ENCODE measurements around the gene KRT76.

The KRT76 gene

GRCh38 chr12:52776913-52777395, at the start of gene KRT76:
Gene KRT76 (minus strand): TSS chr12:52777345. CDS start chr12:52777291, 54 bp downstream.
- no peak within 1 kb of the TSS for H3K27ac ChIP-seq
- no peaks in the 10 kb centered on the region for H3K4me1 ChIP-seq (ENCODE audit: low read depth, poor library complexity, severe bottlenecking)
- TF ChIP-seq CTCF (conservative IDR thresholded peaks at IDR 0.05; ENCODE audit: low read depth, low read length) = no peak
- no peak within 1 kb of the TSS for H2AFZ ChIP-seq (ENCODE audit: low read depth)
- H3K27me3 ChIP-seq (ENCODE audit: insufficient read depth, low read depth) = peaks cover 9% of the 10 kb centered on the region; the same call in 1 of the 2 replicates
- H3K9ac ChIP-seq = no peak within 1 kb of the TSS
- no peaks in the 10 kb centered on the region for H4K20me1 ChIP-seq (ENCODE audit: insufficient read depth)
- H3K79me2 ChIP-seq (ENCODE audit: insufficient read depth, low read depth) = no peaks in the 10 kb centered on the region
- H3K4me3 ChIP-seq (IDR thresholded peaks at IDR 0.05; ENCODE audit: insufficient read depth, low read depth, low read length) = no peak within 1 kb of the TSS
- H3K4me2 ChIP-seq = no peak within 1 kb of the TSS
- no peaks in the 10 kb centered on the region for H3K36me3 ChIP-seq (ENCODE audit: insufficient read depth)

- no peak overlapping the region for H3K9ac ChIP-seq
- no peaks in the 10 kb centered on the region for H3K4me1 ChIP-seq (ENCODE audit: low read depth, poor library complexity, severe bottlenecking)
- no peaks in the 10 kb centered on the region for H3K36me3 ChIP-seq (ENCODE audit: insufficient read depth)
- no peaks in the 10 kb centered on the region for H4K20me1 ChIP-seq (ENCODE audit: insufficient read depth)
- no peak overlapping the region for H3K4me2 ChIP-seq
- H3K27me3 ChIP-seq (ENCODE audit: insufficient read depth, low read depth) = peaks cover 51% of the 10 kb centered on the region
- TF ChIP-seq CTCF (conservative IDR thresholded peaks at IDR 0.05; ENCODE audit: low read depth, low read length) = no peak
- no peak overlapping the region for H2AFZ ChIP-seq (ENCODE audit: low read depth)
- H3K27ac ChIP-seq = no peak overlapping the region
- H3K4me3 ChIP-seq (IDR thresholded peaks at IDR 0.05; ENCODE audit: insufficient read depth, low read depth, low read length) = no peak overlapping the region
- H3K79me2 ChIP-seq (ENCODE audit: insufficient read depth, low read depth) = no peaks in the 10 kb centered on the region
These were observed 48.8 kb upstream of the KRT76 start for GRCh38 chr12:52825961-52826360.

GRCh38 chr12:52824741-52825410, 47.7 kb upstream of the KRT76 start:
- no peaks in the 10 kb centered on the region for H3K4me1 ChIP-seq (ENCODE audit: low read depth, poor library complexity, severe bottlenecking)
- TF ChIP-seq CTCF (conservative IDR thresholded peaks at IDR 0.05; ENCODE audit: low read depth, low read length) = no peak
- H3K36me3 ChIP-seq (ENCODE audit: insufficient read depth) = no peaks in the 10 kb centered on the region
- no peak overlapping the region for H3K27ac ChIP-seq
- no peak overlapping the region for H3K9ac ChIP-seq
- no peaks in the 10 kb centered on the region for H3K79me2 ChIP-seq (ENCODE audit: insufficient read depth, low read depth)
- no peaks in the 10 kb centered on the region for H4K20me1 ChIP-seq (ENCODE audit: insufficient read depth)
- H3K27me3 ChIP-seq (ENCODE audit: insufficient read depth, low read depth) = peaks cover 52% of the 10 kb centered on the region
- no peak overlapping the region for H3K4me2 ChIP-seq
- H3K4me3 ChIP-seq (IDR thresholded peaks at IDR 0.05; ENCODE audit: insufficient read depth, low read depth, low read length) = no peak overlapping the region
- H2AFZ ChIP-seq (ENCODE audit: low read depth) = no peak overlapping the region

GRCh38 chr12:52823761-52824450, 46.8 kb upstream of the KRT76 start:
- no peak for TF ChIP-seq CTCF (conservative IDR thresholded peaks at IDR 0.05; ENCODE audit: low read depth, low read length)
- no peak overlapping the region for H3K27ac ChIP-seq
- H3K9ac ChIP-seq = no peak overlapping the region
- H3K27me3 ChIP-seq (ENCODE audit: insufficient read depth, low read depth) = peaks cover 50% of the 10 kb centered on the region
- H3K4me3 ChIP-seq (IDR thresholded peaks at IDR 0.05; ENCODE audit: insufficient read depth, low read depth, low read length) = no peak overlapping the region
- H4K20me1 ChIP-seq (ENCODE audit: insufficient read depth) = no peaks in the 10 kb centered on the region
- H3K4me1 ChIP-seq (ENCODE audit: low read depth, poor library complexity, severe bottlenecking) = no peaks in the 10 kb centered on the region
- no peak overlapping the region for H3K4me2 ChIP-seq
- H3K36me3 ChIP-seq (ENCODE audit: insufficient read depth) = no peaks in the 10 kb centered on the region
- no peak overlapping the region for H2AFZ ChIP-seq (ENCODE audit: low read depth)
- no peaks in the 10 kb centered on the region for H3K79me2 ChIP-seq (ENCODE audit: insufficient read depth, low read depth)

Measured in KMS-11 (cell line).